ENCODE data around the gene NSL1. TPM values are rescaled to one million over a fixed set of nuclear protein-coding genes. Genes with fewer than 3 reads are reported as not detected.

The NSL1 gene
- total and polyA plus RNA-seq, 9 of the 15 experiments (the other 6 are each of a cell fraction or from before 2014, with no cell fraction given), result 53.5 to 108 (median 59.1) TPM

DNA sequence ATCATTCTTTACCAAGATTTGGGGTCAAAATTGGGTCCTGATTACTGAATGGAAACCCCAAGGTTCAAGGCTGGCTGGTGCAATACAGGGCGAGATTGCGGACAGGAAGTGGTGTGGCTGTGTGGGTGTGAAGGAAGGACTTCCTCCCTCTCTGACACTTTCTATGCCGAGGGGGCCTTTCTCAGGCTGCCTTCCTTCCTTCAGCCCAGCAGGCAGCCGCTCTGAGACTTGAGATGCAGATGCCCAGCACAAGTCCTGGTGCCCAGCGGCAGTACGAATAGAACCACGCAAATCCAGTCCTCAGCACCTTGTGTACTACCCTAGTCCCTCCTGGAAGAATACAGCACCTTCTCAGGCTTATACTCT lies 108.2 kb downstream of the NSL1 start (continued):
- TF ChIP-seq, protein P1, sequence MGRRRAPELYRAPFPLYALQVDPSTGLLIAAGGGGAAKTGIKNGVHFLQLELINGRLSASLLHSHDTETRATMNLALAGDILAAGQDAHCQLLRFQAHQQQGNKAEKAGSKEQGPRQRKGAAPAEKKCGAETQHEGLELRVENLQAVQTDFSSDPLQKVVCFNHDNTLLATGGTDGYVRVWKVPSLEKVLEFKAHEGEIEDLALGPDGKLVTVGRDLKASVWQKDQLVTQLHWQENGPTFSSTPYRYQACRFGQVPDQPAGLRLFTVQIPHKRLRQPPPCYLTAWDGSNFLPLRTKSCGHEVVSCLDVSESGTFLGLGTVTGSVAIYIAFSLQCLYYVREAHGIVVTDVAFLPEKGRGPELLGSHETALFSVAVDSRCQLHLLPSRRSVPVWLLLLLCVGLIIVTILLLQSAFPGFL (CRISPR knock-in tag; IDR thresholded peaks at IDR 0.05), result no peak
- TF ChIP-seq SREBF1 (IDR thresholded peaks at IDR 0.05; ENCODE audit: borderline replicate concordance, low read depth, low read length) (no peak), EGR1 (conservative IDR thresholded peaks at IDR 0.05) (peak; percentile 63), BCLAF1 (IDR thresholded peaks at IDR 0.05; ENCODE audit: borderline replicate concordance in 1 of 2, control insufficient read depth in 1 of 2, low read depth in 2 of 2, low read length in 1 of 2) (no peak), ZBTB9 (CRISPR knock-in tag; IDR thresholded peaks at IDR 0.05) (peak; percentile 78), ETV1 (tag; conservative IDR thresholded peaks at IDR 0.05; ENCODE audit: low read depth) (peak; percentile 74), KAT7 (CRISPR knock-in tag; IDR thresholded peaks at IDR 0.05; ENCODE audit: borderline replicate concordance) (no peak), FOXK2 (conservative IDR thresholded peaks at IDR 0.05 in 1 of 2, IDR thresholded peaks at IDR 0.05 in 1 of 2; ENCODE audit: low read depth in 2 of 2) (no peak), GABPA (tag; conservative IDR thresholded peaks at IDR 0.05; ENCODE audit: low read depth) (peak; percentile 87), RUNX1 (IDR thresholded peaks at IDR 0.05; ENCODE audit: low read depth) (no peak), JUN (IDR thresholded peaks at IDR 0.05; ENCODE audit: borderline replicate concordance, low read depth, low read length) (no peak), JUN (CRISPR knock-in tag; IDR thresholded peaks at IDR 0.05; ENCODE audit: borderline replicate concordance) (no peak), FOXO4 (CRISPR knock-in tag; IDR thresholded peaks at IDR 0.05) (no peak), RCOR1 (IDR thresholded peaks at IDR 0.05; ENCODE audit: borderline replicate concordance in 1 of 2, low read depth in 2 of 2, low read length in 2 of 2) (no peak), NFATC3 (IDR thresholded peaks at IDR 0.05) (no peak), MAZ (CRISPR knock-in tag; conservative IDR thresholded peaks at IDR 0.05 in 1 of 2, IDR thresholded peaks at IDR 0.05 in 1 of 2) (peak in 1 of 2 experiments; percentile 54; a peak in 3 of 4 replicates), ARHGAP35 (IDR thresholded peaks at IDR 0.05; ENCODE audit: partially characterized antibody) (no peak), CBX1 (IDR thresholded peaks at IDR 0.05; ENCODE audit: low read depth) (no peak)
- TF ChIP-seq, protein P2, sequence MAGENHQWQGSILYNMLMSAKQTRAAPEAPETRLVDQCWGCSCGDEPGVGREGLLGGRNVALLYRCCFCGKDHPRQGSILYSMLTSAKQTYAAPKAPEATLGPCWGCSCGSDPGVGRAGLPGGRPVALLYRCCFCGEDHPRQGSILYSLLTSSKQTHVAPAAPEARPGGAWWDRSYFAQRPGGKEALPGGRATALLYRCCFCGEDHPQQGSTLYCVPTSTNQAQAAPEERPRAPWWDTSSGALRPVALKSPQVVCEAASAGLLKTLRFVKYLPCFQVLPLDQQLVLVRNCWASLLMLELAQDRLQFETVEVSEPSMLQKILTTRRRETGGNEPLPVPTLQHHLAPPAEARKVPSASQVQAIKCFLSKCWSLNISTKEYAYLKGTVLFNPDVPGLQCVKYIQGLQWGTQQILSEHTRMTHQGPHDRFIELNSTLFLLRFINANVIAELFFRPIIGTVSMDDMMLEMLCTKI (IDR thresholded peaks at IDR 0.05; ENCODE audit: partially characterized antibody), result no peak

Data from K562 (cell line).